Measurements from ENCODE around the gene ZNF423. TPM values are rescaled to one million over a fixed set of nuclear protein-coding genes. Genes with fewer than 3 reads are reported as not detected.

Gene ZNF423
- polyA plus RNA-seq, 1 donor from 2014 or later, result 4.5 TPM

GRCh38 chr16:49757559-49758069 is 98.3 kb downstream of the ZNF423 start:
- Histone ChIP-seq H3K4me3 (ENCODE audit: low read length) (no peak overlapping the region), H3K9ac (ENCODE audit: low read length) (no peak overlapping the region), H3K4me2 (ENCODE audit: low read length) (no peak overlapping the region), H3K9me2 (ENCODE audit: insufficient read depth, low read length) (no peaks in the 10 kb centered on the region), H3K27ac (ENCODE audit: low read length) (no peak overlapping the region), H2AFZ (ENCODE audit: low read depth, low read length) (no peak overlapping the region), H3K9me3 (ENCODE audit: low read length) (no peaks in the 10 kb centered on the region), H3K36me3 (ENCODE audit: insufficient read depth, low read length) (no peaks in the 10 kb centered on the region), H3F3A (ENCODE audit: insufficient read depth, low read length, poor library complexity, severe bottlenecking) (peaks cover 8% of the 10 kb centered on the region), H3K79me2 (replicated peaks; ENCODE audit: insufficient read depth, low read length) (peaks cover 2% of the 10 kb centered on the region), H3K27me3 (ENCODE audit: insufficient read depth, low read depth, low read length) (peaks cover 9% of the 10 kb centered on the region), H4K20me1 (ENCODE audit: insufficient read depth) (no peaks in the 10 kb centered on the region)
- TF ChIP-seq EZH2 (IDR thresholded peaks at IDR 0.05; ENCODE audit: borderline replicate concordance, insufficient read depth, low read length, poor library complexity, severe bottlenecking) (no peak), MXI1 (conservative IDR thresholded peaks at IDR 0.05; ENCODE audit: poor library complexity, severe bottlenecking) (no peak), CTCF (IDR thresholded peaks at IDR 0.05; ENCODE audit: poor library complexity, severe bottlenecking) (no peak), REST (IDR thresholded peaks at IDR 0.05; ENCODE audit: borderline replicate concordance) (no peak), SMC3 (conservative IDR thresholded peaks at IDR 0.05; ENCODE audit: poor library complexity) (no peak), TAF1 (IDR thresholded peaks at IDR 0.05; ENCODE audit: low read depth) (no peak), RAD21 (conservative IDR thresholded peaks at IDR 0.05) (no peak), POLR2AphosphoS5 (IDR thresholded peaks at IDR 0.05) (no peak), EP300 (conservative IDR thresholded peaks at IDR 0.05; ENCODE audit: poor library complexity, severe bottlenecking) (no peak)

- Histone ChIP-seq H3K9me3 (ENCODE audit: low read length) (no peaks in the 10 kb centered on the region), H3K4me3 (ENCODE audit: low read length) (no peak overlapping the region), H3F3A (ENCODE audit: insufficient read depth, low read length, poor library complexity, severe bottlenecking) (peaks cover 8% of the 10 kb centered on the region), H3K9ac (ENCODE audit: low read length) (no peak overlapping the region), H3K79me2 (replicated peaks; ENCODE audit: insufficient read depth, low read length) (peaks cover 8% of the 10 kb centered on the region), H2AFZ (ENCODE audit: low read depth, low read length) (no peak overlapping the region), H3K4me2 (ENCODE audit: low read length) (no peak overlapping the region), H4K20me1 (ENCODE audit: insufficient read depth) (no peaks in the 10 kb centered on the region), H3K27me3 (ENCODE audit: insufficient read depth, low read depth, low read length) (peaks cover 9% of the 10 kb centered on the region), H3K27ac (ENCODE audit: low read length) (no peak overlapping the region), H3K9me2 (ENCODE audit: insufficient read depth, low read length) (no peaks in the 10 kb centered on the region), H3K36me3 (ENCODE audit: insufficient read depth, low read length) (no peaks in the 10 kb centered on the region)
- TF ChIP-seq MXI1 (conservative IDR thresholded peaks at IDR 0.05; ENCODE audit: poor library complexity, severe bottlenecking) (no peak), EZH2 (IDR thresholded peaks at IDR 0.05; ENCODE audit: borderline replicate concordance, insufficient read depth, low read length, poor library complexity, severe bottlenecking) (no peak), CTCF (IDR thresholded peaks at IDR 0.05; ENCODE audit: poor library complexity, severe bottlenecking) (no peak), SMC3 (conservative IDR thresholded peaks at IDR 0.05; ENCODE audit: poor library complexity) (no peak), REST (IDR thresholded peaks at IDR 0.05; ENCODE audit: borderline replicate concordance) (no peak), POLR2AphosphoS5 (IDR thresholded peaks at IDR 0.05) (no peak), EP300 (conservative IDR thresholded peaks at IDR 0.05; ENCODE audit: poor library complexity, severe bottlenecking) (no peak), TAF1 (IDR thresholded peaks at IDR 0.05; ENCODE audit: low read depth) (no peak), RAD21 (conservative IDR thresholded peaks at IDR 0.05) (no peak)
Observed at GRCh38 chr16:49756775-49757558, 98.9 kb downstream of the ZNF423 start.
